ENCODE results near the gene LY6G6F. TPM values are rescaled to one million over a fixed set of nuclear protein-coding genes. Genes with fewer than 3 reads are reported as not detected.

Gene LY6G6F
- total and polyA plus RNA-seq, 10 of the 15 experiments (the other 5 are each of a cell fraction or from before 2014, with no cell fraction given): not detected

- Histone ChIP-seq H3K4me2 (ENCODE audit: control insufficient read depth, insufficient read depth) (no peak overlapping the region), H3K9ac (ENCODE audit: control insufficient read depth, insufficient read depth, low read length) (no peak overlapping the region), H3K4me1 (ENCODE audit: control insufficient read depth, insufficient read depth, low read length) (no peaks in the 10 kb centered on the region), H3K4me3 (no peak overlapping the region), H3K36me3 (ENCODE audit: control insufficient read depth in 2 of 2, insufficient read depth in 2 of 2, low read length in 1 of 2) (no peaks in the 10 kb centered on the region), H4K20me1 (ENCODE audit: control insufficient read depth, insufficient read depth) (no peaks in the 10 kb centered on the region), H3K27me3 (replicated peaks in 1 of 2; ENCODE audit: control insufficient read depth in 2 of 2, insufficient read depth in 2 of 2, low read length in 1 of 2) (no peaks in the 10 kb centered on the region; a peak in 1 of 4 replicates), H2AFZ (ENCODE audit: control insufficient read depth, low read depth, low read length) (no peak overlapping the region), H3K27ac (ENCODE audit: control insufficient read depth, insufficient read depth) (no peak overlapping the region), H3K79me2 (ENCODE audit: control insufficient read depth, insufficient read depth, low read length) (peaks cover 2% of the 10 kb centered on the region), H3K9me3 (replicated peaks; ENCODE audit: control insufficient read depth, insufficient read depth, low read length) (no peaks in the 10 kb centered on the region)
- POLR2A ChIA-PET: no interaction called here
- FAIRE-seq (no peak), DNase-seq (ENCODE audit: low read depth, low spot score) (no peak), ATAC-seq (no peak)
- intact Hi-C loops (cut with micrococcal nuclease; ENCODE audit: unreplicated experiment): no loop called here
- SMC1A ChIA-PET (ENCODE audit: uncharacterized antibody, unreplicated experiment): no interaction called here
- RAD21 ChIA-PET (ENCODE audit: unreplicated experiment): no interaction called here
- BruUV-seq (replicated peaks): no TSS peak
- in situ Hi-C loops (cut with MboI): no loop called here
- TF ChIP-seq RAD51 (IDR thresholded peaks at IDR 0.05): no peak
- no peak for TF ChIP-seq ZZZ3 (IDR thresholded peaks at IDR 0.05; ENCODE audit: control insufficient read depth, insufficient read length, low read depth)
- no peak for TF ChIP-seq HDAC2 (IDR thresholded peaks at IDR 0.05)
- TF ChIP-seq MEF2B (IDR thresholded peaks at IDR 0.05; ENCODE audit: partially characterized antibody, poor library complexity, severe bottlenecking): no peak
- TF ChIP-seq BCL11A (IDR thresholded peaks at IDR 0.05; ENCODE audit: low read depth, low read length): no peak
- no peak for TF ChIP-seq SRF (IDR thresholded peaks at IDR 0.05; ENCODE audit: low read depth in 2 of 2, low read length in 2 of 2)
- no peak for TF ChIP-seq ELK1 (IDR thresholded peaks at IDR 0.05; ENCODE audit: low read depth, low read length)
- TF ChIP-seq SIN3A (IDR thresholded peaks at IDR 0.05; ENCODE audit: low read depth, low read length): no peak
- no peak for TF ChIP-seq YY1 (IDR thresholded peaks at IDR 0.05; ENCODE audit: low read depth, low read length)
- no peak for TF ChIP-seq SIX5 (IDR thresholded peaks at IDR 0.05; ENCODE audit: low read depth, low read length, severe bottlenecking)
- no peak for TF ChIP-seq IRF4 (IDR thresholded peaks at IDR 0.05; ENCODE audit: low read depth, low read length)
- no peak for TF ChIP-seq KDM1A (IDR thresholded peaks at IDR 0.05; ENCODE audit: borderline replicate concordance)
- TF ChIP-seq GABPA (IDR thresholded peaks at IDR 0.05; ENCODE audit: low read depth): no peak
- 66% methylated on average over 10 of the region's 10 CpGs for WGBS (ENCODE audit: insufficient coverage, insufficient replicate concordance, low lambda C conversion rate, missing lambda C conversion rate)
- CTCF ChIA-PET: no interaction called here
Observed at GRCh38 chr6:31707701-31708100, 1.0 kb downstream of the LY6G6F start.

Measured in GM12878 (cell line).